ENCODE results near the gene AGAP9. TPM values are rescaled to one million over a fixed set of nuclear protein-coding genes. Genes with fewer than 3 reads are reported as not detected.

Gene AGAP9
- total and polyA plus RNA-seq, 3 experiments from 2014 or later, result 0.23 to 5.1 (median 5.1) TPM

- Histone ChIP-seq H3K4me1 (ENCODE audit: insufficient read depth, low read length) (no peaks in the 10 kb centered on the region), H3K4me3 (ENCODE audit: low read length) (no peak overlapping the region), H3K27me3 (ENCODE audit: insufficient read depth, low read length, poor library complexity, severe bottlenecking) (no peaks in the 10 kb centered on the region), H3K9me3 (ENCODE audit: low read length) (no peaks in the 10 kb centered on the region), H3K27ac (ENCODE audit: low read depth, low read length) (no peak overlapping the region), H3K36me3 (ENCODE audit: insufficient read depth, low read length) (no peaks in the 10 kb centered on the region)
- Mint-ChIP-seq H3K27me3 (peaks cover 4 to 17% of the 10 kb centered on the region in 2 donors), H3K9me3 (no peaks in the 10 kb centered on the region), H3K4me3 (no peak overlapping the region), H3K4me1 (peaks cover 0 to 3% (median 0%) of the 10 kb centered on the region in 3 donors), H3K27ac (no peak overlapping the region), H3K36me3 (no peaks in the 10 kb centered on the region)
- ChIA-PET CTCF (no interaction called here), POLR2A (no interaction called here)
- DNase-seq, result no peak
These were observed 70.1 kb downstream of the AGAP9 start for GRCh38 chr10:47453141-47454007.

DNA sequence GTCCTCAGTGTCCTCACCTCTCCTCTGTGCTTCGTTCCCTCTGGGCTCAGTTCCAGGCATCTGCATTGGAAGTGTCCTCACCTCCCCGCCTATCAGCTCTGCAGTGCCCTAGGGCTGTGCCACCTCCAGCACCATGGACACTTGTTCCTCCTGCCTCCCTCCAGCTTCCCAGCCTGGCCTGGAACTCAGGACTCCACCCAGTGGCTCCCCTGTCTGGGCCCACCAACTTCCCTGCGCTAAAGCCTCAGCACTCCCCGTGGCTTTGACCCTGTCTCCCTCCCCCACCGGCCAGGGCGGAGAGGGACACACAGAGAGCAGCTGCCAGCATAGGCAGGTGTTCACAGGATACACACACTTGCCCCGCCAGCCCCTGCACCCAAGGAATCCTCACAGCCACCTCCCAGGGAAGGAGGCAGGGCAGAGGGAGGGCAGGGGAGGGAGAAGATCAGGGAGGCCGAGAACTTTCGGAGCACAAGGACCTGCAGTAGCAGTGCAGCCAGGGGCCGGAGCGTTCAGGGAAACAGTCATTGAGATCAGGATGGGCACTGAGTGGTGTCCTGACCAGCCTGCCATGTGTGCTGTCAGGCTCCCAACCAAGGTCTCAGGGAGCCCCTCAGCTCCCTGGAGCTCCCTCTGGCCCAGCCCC lies 70.8 kb downstream of the AGAP9 start:
- Histone ChIP-seq H3K27me3 (ENCODE audit: insufficient read depth, low read length, poor library complexity, severe bottlenecking) (no peaks in the 10 kb centered on the region), H3K4me3 (ENCODE audit: low read length) (no peak overlapping the region), H3K4me1 (ENCODE audit: insufficient read depth, low read length) (no peaks in the 10 kb centered on the region), H3K9me3 (ENCODE audit: low read length) (no peaks in the 10 kb centered on the region), H3K27ac (ENCODE audit: low read depth, low read length) (no peak overlapping the region), H3K36me3 (ENCODE audit: insufficient read depth, low read length) (no peaks in the 10 kb centered on the region)
- no peak overlapping the region for H3K27ac Mint-ChIP-seq
- peaks cover 0 to 2% (median 0%) of the 10 kb centered on the region in 5 donors for H3K9me3 Mint-ChIP-seq
- DNase-seq, result no peak
- ChIA-PET CTCF (no interaction called here), POLR2A (no interaction called here)
- peaks cover 5 to 12% of the 10 kb centered on the region in 2 donors for H3K27me3 Mint-ChIP-seq
- H3K4me1 Mint-ChIP-seq, result peaks cover 0 to 3% (median 0%) of the 10 kb centered on the region in 3 donors
- H3K4me3 Mint-ChIP-seq, result no peak overlapping the region
- H3K36me3 Mint-ChIP-seq, result no peaks in the 10 kb centered on the region

GRCh38 chr10:47451998-47452494 lies 71.4 kb downstream of the AGAP9 start:
- H3K27me3 Mint-ChIP-seq, result peaks cover 3 to 12% of the 10 kb centered on the region in 2 donors
- H3K9me3 Mint-ChIP-seq, result peaks cover 0 to 2% (median 0%) of the 10 kb centered on the region in 5 donors
- no peaks in the 10 kb centered on the region for H3K36me3 Mint-ChIP-seq
- Histone ChIP-seq H3K4me1 (ENCODE audit: insufficient read depth, low read length) (no peaks in the 10 kb centered on the region), H3K36me3 (ENCODE audit: insufficient read depth, low read length) (no peaks in the 10 kb centered on the region), H3K9me3 (ENCODE audit: low read length) (no peaks in the 10 kb centered on the region), H3K4me3 (ENCODE audit: low read length) (no peak overlapping the region), H3K27ac (ENCODE audit: low read depth, low read length) (no peak overlapping the region), H3K27me3 (ENCODE audit: insufficient read depth, low read length, poor library complexity, severe bottlenecking) (no peaks in the 10 kb centered on the region)
- DNase-seq, result no peak
- peaks cover 0 to 3% (median 0%) of the 10 kb centered on the region in 3 donors for H3K4me1 Mint-ChIP-seq
- CTCF ChIA-PET, result no interaction called here
- no peak overlapping the region for H3K4me3 Mint-ChIP-seq
- POLR2A ChIA-PET, result no interaction called here
- H3K27ac Mint-ChIP-seq, result no peak overlapping the region

Other genes with a start within 250 kb of the AGAP9 start
- gene GDF10, start 223.4 kb downstream of the AGAP9 start, total RNA-seq, result under 1 TPM; 0.18 to 0.24 TPM
- 0.21 TPM for gene GDF10, start 223.4 kb downstream of the AGAP9 start, polyA plus RNA-seq
- not detected for gene GDF2, start 201.2 kb downstream of the AGAP9 start, total RNA-seq
- not detected for gene GDF2, start 201.2 kb downstream of the AGAP9 start, polyA plus RNA-seq
- gene RBP3, start 175.3 kb downstream of the AGAP9 start, total RNA-seq, result not detected
- not detected for gene RBP3, start 175.3 kb downstream of the AGAP9 start, polyA plus RNA-seq
- under 1 TPM; 0.42 to 0.44 TPM for gene ZNF488, start 139.3 kb downstream of the AGAP9 start, total RNA-seq
- gene ZNF488, start 139.3 kb downstream of the AGAP9 start, polyA plus RNA-seq, result not detected
- gene ANXA8, start 39.5 kb downstream of the AGAP9 start, total RNA-seq, result not detected
- gene ANXA8, start 39.5 kb downstream of the AGAP9 start, polyA plus RNA-seq, result not detected
- not detected for gene FAM25G, start 31.9 kb downstream of the AGAP9 start, total RNA-seq
- not detected for gene FAM25G, start 31.9 kb downstream of the AGAP9 start, polyA plus RNA-seq
- gene SYT15B, start 240.0 kb upstream of the AGAP9 start, total RNA-seq, result under 1 TPM; 0.13 to 0.22 TPM
- gene SYT15B, start 240.0 kb upstream of the AGAP9 start, polyA plus RNA-seq, result not detected